Measurements from ENCODE around the gene HS1BP3. TPM values are rescaled to one million over a fixed set of nuclear protein-coding genes. Genes with fewer than 3 reads are reported as not detected.

HS1BP3 gene
- total RNA-seq, 4 donors from 2014 or later, result 33.1 to 63.0 (median 41.0) TPM

DNA sequence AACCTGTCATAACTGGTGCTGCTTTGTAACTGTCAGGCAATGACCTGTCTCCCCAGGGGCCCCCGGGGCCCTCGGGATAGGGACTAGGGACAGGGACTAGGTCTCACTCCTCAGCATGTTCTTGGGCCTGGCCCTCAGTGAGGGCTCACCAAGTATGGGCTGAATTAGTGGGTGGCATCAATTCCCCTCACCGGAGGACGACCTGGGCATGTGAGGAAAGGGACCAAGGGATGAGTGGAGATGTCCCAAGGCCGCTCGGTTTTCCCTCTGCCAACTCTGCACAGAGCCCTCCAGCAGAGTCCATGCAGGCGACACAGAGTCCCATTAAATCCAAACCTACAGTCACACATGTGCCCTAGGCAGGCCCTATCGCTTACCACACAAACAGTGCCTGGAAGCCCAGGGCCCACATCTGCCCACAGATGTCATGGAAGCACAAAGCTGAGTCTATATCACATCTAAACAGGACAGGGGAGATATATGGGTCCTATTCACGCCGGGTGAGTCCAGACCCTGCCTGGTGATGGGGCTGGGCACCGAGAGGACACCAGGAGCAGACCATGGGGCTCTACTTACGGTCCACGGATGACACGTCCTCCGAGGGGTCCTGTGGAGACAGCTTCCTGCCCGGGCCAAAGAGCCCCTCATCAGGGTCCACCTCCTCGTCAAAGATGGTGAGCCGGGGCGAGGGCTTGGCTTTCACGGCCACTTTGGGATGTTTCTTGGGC lies 26.6 kb downstream of the HS1BP3 start:
- Histone ChIP-seq H3K27me3 (no peaks in the 10 kb centered on the region), H3K27ac (peak overlapping the region in 1 of 4 donors; percentile 62), H3K36me3 (peaks cover 0 to 49% (median 0%) of the 10 kb centered on the region in 3 donors), H3K4me1 (peaks cover 0 to 15% (median 0%) of the 10 kb centered on the region in 4 donors), H3K4me3 (no peak overlapping the region), H3K9me3 (no peaks in the 10 kb centered on the region)
- peak in 2 of 3 donors; percentile 36 to 40 for DNase-seq
- TF ChIP-seq, protein P1, sequence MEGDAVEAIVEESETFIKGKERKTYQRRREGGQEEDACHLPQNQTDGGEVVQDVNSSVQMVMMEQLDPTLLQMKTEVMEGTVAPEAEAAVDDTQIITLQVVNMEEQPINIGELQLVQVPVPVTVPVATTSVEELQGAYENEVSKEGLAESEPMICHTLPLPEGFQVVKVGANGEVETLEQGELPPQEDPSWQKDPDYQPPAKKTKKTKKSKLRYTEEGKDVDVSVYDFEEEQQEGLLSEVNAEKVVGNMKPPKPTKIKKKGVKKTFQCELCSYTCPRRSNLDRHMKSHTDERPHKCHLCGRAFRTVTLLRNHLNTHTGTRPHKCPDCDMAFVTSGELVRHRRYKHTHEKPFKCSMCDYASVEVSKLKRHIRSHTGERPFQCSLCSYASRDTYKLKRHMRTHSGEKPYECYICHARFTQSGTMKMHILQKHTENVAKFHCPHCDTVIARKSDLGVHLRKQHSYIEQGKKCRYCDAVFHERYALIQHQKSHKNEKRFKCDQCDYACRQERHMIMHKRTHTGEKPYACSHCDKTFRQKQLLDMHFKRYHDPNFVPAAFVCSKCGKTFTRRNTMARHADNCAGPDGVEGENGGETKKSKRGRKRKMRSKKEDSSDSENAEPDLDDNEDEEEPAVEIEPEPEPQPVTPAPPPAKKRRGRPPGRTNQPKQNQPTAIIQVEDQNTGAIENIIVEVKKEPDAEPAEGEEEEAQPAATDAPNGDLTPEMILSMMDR (IDR thresholded peaks at IDR 0.05), result no peak
- no peak for TF ChIP-seq POLR2A (IDR thresholded peaks at IDR 0.05)

DNA sequence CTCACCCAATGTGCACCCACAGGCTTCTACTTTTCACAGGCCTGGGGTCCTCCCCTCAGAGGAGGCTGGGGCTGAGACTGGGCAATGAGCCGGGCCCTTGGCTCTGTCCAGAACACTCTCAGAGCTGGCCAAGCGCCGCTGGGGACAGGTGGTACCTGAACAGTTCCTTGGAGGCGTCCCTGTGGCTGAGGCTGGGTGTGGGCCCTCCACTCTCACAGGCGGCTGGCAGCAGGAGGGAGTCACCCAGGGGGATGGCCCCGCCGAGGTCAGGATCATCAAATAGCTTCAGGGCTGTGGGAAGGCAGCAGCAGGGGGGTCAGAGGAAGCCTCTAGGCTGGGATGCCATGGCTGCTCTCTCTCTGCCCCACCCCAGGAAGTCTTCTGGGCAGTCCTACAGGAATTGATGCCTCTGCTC lies 27.1 kb downstream of the HS1BP3 start:
- peaks cover 0 to 49% (median 0%) of the 10 kb centered on the region in 3 donors for H3K36me3 ChIP-seq
- peak in 2 of 3 donors; percentile 34 to 35 for DNase-seq
- no peaks in the 10 kb centered on the region for H3K9me3 ChIP-seq
- peaks cover 0 to 21% (median 0%) of the 10 kb centered on the region in 4 donors for H3K4me1 ChIP-seq
- no peak for TF ChIP-seq POLR2A (IDR thresholded peaks at IDR 0.05)
- TF ChIP-seq, protein P1 (IDR thresholded peaks at IDR 0.05), result no peak
- no peak overlapping the region for H3K27ac ChIP-seq
- H3K4me3 ChIP-seq, result no peak overlapping the region
- no peaks in the 10 kb centered on the region for H3K27me3 ChIP-seq

- no peak overlapping the region for H3K27ac ChIP-seq
- H3K27me3 ChIP-seq, result no peaks in the 10 kb centered on the region
- DNase-seq, result peak in 2 of 3 donors; percentile 16 to 34
- peaks cover 0 to 26% (median 0%) of the 10 kb centered on the region in 4 donors for H3K4me1 ChIP-seq
- TF ChIP-seq, protein P1 (IDR thresholded peaks at IDR 0.05), result no peak
- no peak for TF ChIP-seq POLR2A (IDR thresholded peaks at IDR 0.05)
- no peak overlapping the region for H3K4me3 ChIP-seq
- no peaks in the 10 kb centered on the region for H3K9me3 ChIP-seq
- peaks cover 0 to 49% (median 0%) of the 10 kb centered on the region in 3 donors for H3K36me3 ChIP-seq
Measured at GRCh38 chr2:20623241-20623640, 27.7 kb downstream of the HS1BP3 start.

DNA sequence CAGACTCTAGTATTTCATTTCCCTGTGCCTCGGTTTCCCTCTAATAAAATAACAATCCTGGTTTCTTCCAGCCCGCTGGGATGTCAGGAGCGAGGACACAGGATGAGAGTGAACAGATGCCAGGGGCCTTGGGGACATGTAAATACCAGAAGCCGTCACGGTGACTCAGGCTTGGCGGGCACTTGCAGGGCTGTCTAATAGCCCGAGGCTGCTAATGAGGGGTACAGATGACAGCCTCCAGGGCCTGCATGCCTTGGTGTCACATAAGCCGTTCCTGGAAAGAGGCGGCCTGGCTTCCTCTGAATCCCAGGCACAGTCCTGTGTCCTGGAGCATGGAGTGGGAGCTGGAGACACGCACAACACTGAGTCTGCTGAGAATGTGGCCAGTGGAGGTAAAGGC lies 28.2 kb downstream of the HS1BP3 start:
- H3K36me3 ChIP-seq, result peaks cover 0 to 49% (median 0%) of the 10 kb centered on the region in 3 donors
- no peaks in the 10 kb centered on the region for H3K9me3 ChIP-seq
- no peaks in the 10 kb centered on the region for H3K27me3 ChIP-seq
- no peak overlapping the region for H3K4me3 ChIP-seq
- peak in 2 of 3 donors; percentile 33 to 40 for DNase-seq
- peaks cover 0 to 31% (median 0%) of the 10 kb centered on the region in 4 donors for H3K4me1 ChIP-seq
- TF ChIP-seq, protein P1 (IDR thresholded peaks at IDR 0.05), result no peak
- no peak for TF ChIP-seq POLR2A (IDR thresholded peaks at IDR 0.05)
- no peak overlapping the region for H3K27ac ChIP-seq

- peak in 1 of 3 donors; percentile 14 for DNase-seq
- Histone ChIP-seq H3K9me3 (no peaks in the 10 kb centered on the region), H3K27me3 (no peaks in the 10 kb centered on the region), H3K36me3 (peaks cover 0 to 49% (median 0%) of the 10 kb centered on the region in 3 donors), H3K4me3 (no peak overlapping the region), H3K27ac (no peak overlapping the region), H3K4me1 (peaks cover 0 to 35% (median 0%) of the 10 kb centered on the region in 4 donors)
- no peak for TF ChIP-seq POLR2A (IDR thresholded peaks at IDR 0.05)
- TF ChIP-seq, protein P1 (IDR thresholded peaks at IDR 0.05), result no peak
Measured at GRCh38 chr2:20622296-20622686, 28.6 kb downstream of the HS1BP3 start.
